Measurements from ENCODE around the gene GRID1.

GRID1 gene

GRCh38 chr10:85647741-85648140 lies 718.9 kb downstream of the GRID1 start:
- no peak for DNase-seq (ENCODE audit: low spot score)
- in situ Hi-C loops (cut with MboI; ENCODE audit: low pct_unique_long_range_greater_than_20kb, low sequenced_read_pairs, unreplicated experiment): no loop called here
- TF ChIP-seq CTCF (IDR thresholded peaks at IDR 0.05; ENCODE audit: extremely low read depth, insufficient read depth, missing control alignments): no peak

- no peak for TF ChIP-seq CTCF (IDR thresholded peaks at IDR 0.05; ENCODE audit: extremely low read depth, insufficient read depth, missing control alignments)
- in situ Hi-C loops (cut with MboI; ENCODE audit: low pct_unique_long_range_greater_than_20kb, low sequenced_read_pairs, unreplicated experiment): no loop called here
- DNase-seq (ENCODE audit: low spot score): no peak
Measured at GRCh38 chr10:85645926-85646711, 720.5 kb downstream of the GRID1 start.

- no peak for TF ChIP-seq CTCF (IDR thresholded peaks at IDR 0.05; ENCODE audit: extremely low read depth, insufficient read depth, missing control alignments)
- in situ Hi-C loops (cut with MboI; ENCODE audit: low pct_unique_long_range_greater_than_20kb, low sequenced_read_pairs, unreplicated experiment): no loop called here
- DNase-seq (ENCODE audit: low spot score): no peak
Measured at GRCh38 chr10:85645053-85645452, 721.5 kb downstream of the GRID1 start.

- no peak for DNase-seq (ENCODE audit: low spot score)
- in situ Hi-C loops (cut with MboI; ENCODE audit: low pct_unique_long_range_greater_than_20kb, low sequenced_read_pairs, unreplicated experiment): no loop called here
- no peak for TF ChIP-seq CTCF (IDR thresholded peaks at IDR 0.05; ENCODE audit: extremely low read depth, insufficient read depth, missing control alignments)
Measured at GRCh38 chr10:85643845-85644525, 722.6 kb downstream of the GRID1 start.

- no peak for TF ChIP-seq CTCF (IDR thresholded peaks at IDR 0.05; ENCODE audit: extremely low read depth, insufficient read depth, missing control alignments)
- in situ Hi-C loops (cut with MboI; ENCODE audit: low pct_unique_long_range_greater_than_20kb, low sequenced_read_pairs, unreplicated experiment): no loop called here
- no peak for DNase-seq (ENCODE audit: low spot score)
Measured at GRCh38 chr10:85643171-85643844, 723.3 kb downstream of the GRID1 start.

GRCh38 chr10:85642421-85643170 lies 724.0 kb downstream of the GRID1 start:
- in situ Hi-C loops (cut with MboI; ENCODE audit: low pct_unique_long_range_greater_than_20kb, low sequenced_read_pairs, unreplicated experiment): no loop called here
- no peak for DNase-seq (ENCODE audit: low spot score)
- no peak for TF ChIP-seq CTCF (IDR thresholded peaks at IDR 0.05; ENCODE audit: extremely low read depth, insufficient read depth, missing control alignments)
